D721Med (cell line): Measurements from ENCODE around the gene PPP1R16B.

Experiments used
- DNase-seq: peaks from one replicate; pipeline ENCODE4 v3.0.0; 2011; ENCODE audit warnings: low spot score; ENCODE audit not compliant: insufficient read length
- FAIRE-seq: peaks from 2 replicates; lab custom pipeline; 2011; peaks lifted over from hg19 to GRCh38; lab: Jason Lieb, UNC
- TF ChIP-seq, protein P1 (sequence below): IDR thresholded peaks from 2 replicates; pipeline ENCODE4 v1.5.1; 2012; ENCODE audit warnings: mild to moderate bottlenecking, control low read depth; ENCODE audit not compliant: insufficient read depth; ENCODE audit errors: missing control alignments

The PPP1R16B gene

DNA sequence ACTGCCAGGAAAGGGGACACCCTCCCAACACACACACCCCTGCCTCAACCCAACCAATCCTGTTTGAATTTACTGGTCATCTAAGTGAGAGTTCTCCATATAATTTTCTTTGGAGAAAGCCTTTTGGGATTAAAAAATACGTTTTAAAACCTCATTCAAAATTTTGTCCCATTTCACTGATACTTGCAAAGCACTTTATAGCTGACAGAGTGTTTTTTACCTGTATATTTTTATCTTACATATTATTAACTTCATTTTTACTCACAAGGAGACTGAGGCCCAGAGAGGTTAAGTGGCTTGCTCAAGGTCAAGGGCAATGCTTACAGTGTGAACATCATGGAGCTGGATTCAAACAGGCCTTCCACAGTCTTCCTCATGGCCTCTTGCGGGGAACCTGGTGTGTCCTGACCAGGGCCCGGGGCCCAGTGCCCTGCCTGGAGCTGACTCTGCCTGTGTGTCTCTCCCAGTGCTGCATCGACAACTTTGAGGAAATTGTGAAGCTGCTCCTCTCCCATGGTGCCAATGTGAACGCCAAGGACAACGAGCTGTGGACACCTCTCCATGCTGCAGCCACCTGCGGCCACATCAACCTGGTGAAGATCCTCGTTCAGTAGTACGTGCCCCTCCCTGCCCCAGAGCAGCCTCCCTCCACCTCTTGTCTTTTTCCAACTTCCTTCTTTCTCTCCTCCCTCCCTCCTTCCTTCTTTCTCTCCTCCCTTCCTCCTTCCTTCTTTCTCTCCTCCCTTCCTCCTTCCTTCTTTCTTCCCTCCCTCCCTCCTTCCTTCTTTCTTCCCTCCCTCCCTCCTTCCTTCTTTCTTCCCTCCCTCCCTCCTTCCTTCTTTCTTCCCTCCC lies 89.8 kb downstream of the PPP1R16B start:
- TF ChIP-seq, protein P1, sequence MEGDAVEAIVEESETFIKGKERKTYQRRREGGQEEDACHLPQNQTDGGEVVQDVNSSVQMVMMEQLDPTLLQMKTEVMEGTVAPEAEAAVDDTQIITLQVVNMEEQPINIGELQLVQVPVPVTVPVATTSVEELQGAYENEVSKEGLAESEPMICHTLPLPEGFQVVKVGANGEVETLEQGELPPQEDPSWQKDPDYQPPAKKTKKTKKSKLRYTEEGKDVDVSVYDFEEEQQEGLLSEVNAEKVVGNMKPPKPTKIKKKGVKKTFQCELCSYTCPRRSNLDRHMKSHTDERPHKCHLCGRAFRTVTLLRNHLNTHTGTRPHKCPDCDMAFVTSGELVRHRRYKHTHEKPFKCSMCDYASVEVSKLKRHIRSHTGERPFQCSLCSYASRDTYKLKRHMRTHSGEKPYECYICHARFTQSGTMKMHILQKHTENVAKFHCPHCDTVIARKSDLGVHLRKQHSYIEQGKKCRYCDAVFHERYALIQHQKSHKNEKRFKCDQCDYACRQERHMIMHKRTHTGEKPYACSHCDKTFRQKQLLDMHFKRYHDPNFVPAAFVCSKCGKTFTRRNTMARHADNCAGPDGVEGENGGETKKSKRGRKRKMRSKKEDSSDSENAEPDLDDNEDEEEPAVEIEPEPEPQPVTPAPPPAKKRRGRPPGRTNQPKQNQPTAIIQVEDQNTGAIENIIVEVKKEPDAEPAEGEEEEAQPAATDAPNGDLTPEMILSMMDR: no peak
- no peak for DNase-seq
- FAIRE-seq: no peak

DNA sequence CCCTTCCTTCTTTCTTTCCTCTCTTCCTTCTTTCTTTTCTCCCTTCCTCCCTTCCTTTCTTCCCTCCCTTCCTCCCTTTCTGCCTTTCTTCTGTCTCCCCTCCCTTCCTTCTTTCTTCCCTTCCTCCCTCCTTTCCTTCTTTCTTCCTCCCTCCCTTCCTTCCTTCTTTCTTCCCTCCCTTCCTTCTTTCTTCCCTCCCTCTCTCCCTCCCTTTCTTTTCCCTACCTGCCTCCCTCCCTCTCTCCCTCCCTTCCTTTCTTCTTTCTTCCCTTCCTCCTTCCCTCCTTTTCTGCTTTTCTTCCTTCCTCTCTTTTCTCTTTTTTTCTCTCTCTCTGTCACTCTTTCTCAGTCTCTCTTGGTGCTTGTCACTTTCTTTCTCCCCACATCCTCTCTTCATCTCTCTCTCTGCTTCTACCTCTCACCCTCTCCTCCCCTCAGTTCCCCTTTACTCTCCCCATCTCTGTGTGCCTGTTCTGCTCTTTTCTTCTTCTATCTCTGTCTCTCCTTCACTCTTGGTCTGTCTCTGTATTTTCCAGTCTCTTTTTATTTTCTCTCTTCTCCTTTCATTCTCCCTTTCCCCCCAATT lies 90.6 kb downstream of the PPP1R16B start:
- TF ChIP-seq, protein P1: no peak
- FAIRE-seq (no peak), DNase-seq (no peak)

DNA sequence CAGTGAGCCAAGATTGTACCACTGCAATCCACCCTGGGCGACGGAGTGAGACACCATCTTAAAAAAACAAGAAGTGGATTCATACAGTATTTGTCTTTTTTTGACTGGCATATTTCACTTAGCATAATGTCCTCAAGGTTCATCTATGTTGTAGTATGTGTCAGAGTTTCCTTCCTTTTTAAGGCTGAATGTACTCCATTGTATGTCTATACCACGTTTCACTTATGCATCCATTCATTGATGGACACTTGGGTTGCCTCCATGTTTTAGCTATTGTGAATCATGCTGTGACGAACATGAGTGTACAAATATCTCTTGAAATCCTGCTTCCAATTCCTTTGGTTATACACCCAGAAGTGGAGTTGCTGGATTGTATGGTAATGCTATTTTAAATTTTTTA lies 91.8 kb downstream of the PPP1R16B start:
- DNase-seq: no peak
- TF ChIP-seq, protein P1: no peak
- no peak for FAIRE-seq

DNA sequence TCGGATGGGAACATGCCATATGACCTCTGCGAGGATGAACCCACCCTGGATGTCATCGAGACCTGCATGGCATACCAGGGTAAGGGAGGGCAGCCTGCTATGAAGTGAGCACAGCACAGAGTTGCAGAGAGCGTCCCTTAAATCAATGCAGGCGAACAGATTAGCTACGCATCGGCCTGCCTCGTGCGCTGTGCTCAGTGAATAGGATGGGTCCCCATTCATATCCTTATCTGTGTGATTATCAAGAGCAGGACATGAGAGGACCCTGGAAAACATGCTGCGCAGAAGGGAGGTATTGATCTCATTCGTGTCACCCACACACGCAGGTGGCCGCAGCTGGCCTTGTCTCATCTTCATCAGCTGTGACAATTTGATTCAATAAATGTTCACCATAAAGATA lies 95.1 kb downstream of the PPP1R16B start:
- FAIRE-seq: no peak

DNA sequence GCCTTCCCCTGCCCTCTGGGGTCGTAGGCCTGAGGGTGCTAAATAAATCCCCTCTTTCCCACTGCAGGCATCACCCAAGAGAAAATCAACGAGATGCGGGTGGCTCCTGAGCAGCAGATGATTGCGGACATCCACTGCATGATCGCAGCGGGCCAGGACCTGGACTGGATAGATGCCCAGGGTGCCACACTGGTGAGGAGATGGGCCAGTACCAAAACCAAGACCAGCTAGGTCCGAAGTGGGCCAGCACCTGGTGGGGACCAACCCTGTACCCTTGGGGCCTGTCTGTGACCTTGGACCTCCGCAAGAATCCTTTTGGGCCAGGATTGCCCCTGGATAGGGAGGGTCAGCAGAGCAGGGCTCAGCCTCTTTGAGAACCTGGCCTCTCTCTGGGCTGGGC lies 97.1 kb downstream of the PPP1R16B start:
- TF ChIP-seq, protein P1: no peak
- DNase-seq (no peak), FAIRE-seq (no peak)

More for the DNA sequence above, 95.1 kb downstream of the PPP1R16B start:
- TF ChIP-seq, protein P1: no peak
- no peak for DNase-seq

DNA sequence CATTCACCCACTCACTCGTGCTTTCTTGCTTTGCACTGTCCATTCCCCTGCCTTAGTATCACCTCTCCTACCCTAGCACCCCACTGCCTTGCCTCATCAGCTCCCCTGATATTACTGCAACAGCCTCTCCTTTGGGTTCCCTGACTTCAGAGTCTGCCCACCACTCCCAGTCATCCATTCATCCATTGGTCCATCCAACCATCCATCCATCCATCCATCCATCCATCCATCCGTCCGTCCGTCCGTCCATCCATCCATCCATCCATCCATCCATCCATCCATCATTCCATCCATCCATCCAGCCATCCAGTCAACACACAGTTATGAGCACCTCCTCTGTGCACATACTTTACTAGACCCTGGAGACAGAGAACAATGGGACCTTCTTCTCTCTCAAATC lies 97.8 kb downstream of the PPP1R16B start:
- TF ChIP-seq, protein P1: no peak
- FAIRE-seq (no peak), DNase-seq (no peak)

DNA sequence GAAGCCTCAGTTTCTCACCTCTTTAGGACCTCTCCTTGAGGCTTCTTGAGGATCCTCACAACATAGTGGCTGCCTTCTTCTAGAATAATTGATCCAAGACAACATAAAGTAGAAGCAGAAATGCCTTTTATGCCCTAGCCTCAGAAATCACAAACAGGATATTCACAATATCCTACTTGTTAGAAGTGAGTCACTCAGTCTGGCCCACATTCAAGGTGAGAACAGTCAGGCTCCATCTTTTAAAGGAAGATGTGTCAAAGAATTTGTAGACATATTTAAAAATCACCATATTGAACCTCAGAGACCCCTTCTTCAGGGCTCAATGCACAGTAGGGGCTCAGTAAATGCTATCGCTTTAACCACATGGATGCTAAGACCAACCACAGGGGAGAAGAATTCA lies 99.9 kb downstream of the PPP1R16B start:
- FAIRE-seq: no peak
- TF ChIP-seq, protein P1: no peak
- DNase-seq: no peak
